Thyroid gland (tissue), 4 donors: ENCODE data around the gene CUEDC1. TPM values are rescaled to one million over a fixed set of nuclear protein-coding genes. Genes with fewer than 3 reads are reported as not detected.
A peak's percentile ranks its signal among the peaks of the same experiment; 100 is the strongest.
"Not testable (repeated sequence)": the region's sequence is repeated elsewhere in the genome, so short reads cannot be mapped to it uniquely, and the experiment has no call there.

Experiments
- DNase-seq, 2 donors: peaks; one replicate each; pipeline ENCODE4 v3.0.0-alpha.2; 2019
- H3K27ac ChIP-seq, 3 donors: fragments of 200-600 bp; sonication (generic); 1 replicate in 2 of 3; 2 replicates in 1 of 3; pipeline ENCODE4 v1.5.1; 2016 to 2019; ENCODE audit warnings: mild to moderate bottlenecking in 1 of 3, moderate library complexity in 1 of 3
- H3K27me3 ChIP-seq: fragments of 200-600 bp; sonication (generic); one replicate; pipeline ENCODE4 v1.5.1; 2019
- H3K36me3 ChIP-seq, 2 donors: fragments of 200-600 bp; sonication (generic); one replicate each; pipeline ENCODE4 v1.5.1; 2016 to 2019
- H3K4me1 ChIP-seq, 2 donors: fragments of 200-600 bp; sonication (generic); one replicate each; pipeline ENCODE4 v1.5.1; 2017 to 2019
- H3K4me3 ChIP-seq, 3 donors: fragments of 200-600 bp; sonication (generic); replicated peaks in 1 of 3; 1 replicate in 2 of 3; 2 replicates in 1 of 3; pipeline ENCODE4 v1.5.1; 2016; ENCODE audit warnings: mild to moderate bottlenecking in 1 of 3
- H3K9me3 ChIP-seq: fragments of 200-600 bp; sonication (generic); one replicate; pipeline ENCODE4 v1.5.1; 2017
- POLR2A ChIP-seq, 2 donors: fragments of 450-650 bp; IDR thresholded peaks; one replicate each; pipeline ENCODE4 v1.6.1; 2017; ENCODE audit warnings: antibody characterized with exemption in 2 of 2, mild to moderate bottlenecking in 2 of 2, moderate library complexity in 1 of 2
- WGBS, 2 donors: methylation state at CpG; one replicate each; pipeline ENCODE4 v1.1.5; 2017; 5-methylcytosine and 5-hydroxymethylcytosine counted together
- intact Hi-C: fragments of 100-400 bp; cut with DNase I; formaldehyde crosslinking; loops from one replicate; pipeline ENCODE4 v1.15.1; 2023
- total RNA-seq, 4 donors: library from RNA; depleted of rRNA; stranded (reverse); fragments of >200 nt; gene quantifications; one replicate each; pipeline ENCODE4 v1.2.3, GENCODE V29; 2016
- TF ChIP-seq, protein P1 (sequence below), 6 experiments: fragments of 200-600 bp in 3 of 6; fragments of 450-650 bp in 3 of 6; sonication (generic) in 3 of 6; IDR thresholded peaks; one replicate each; pipeline ENCODE4 v1.5.1; 2016 to 2019; ENCODE audit warnings: antibody characterized with exemption in 6 of 6, mild to moderate bottlenecking in 2 of 6, inconsistent platforms in 1 of 6, moderate library complexity in 1 of 6

Gene CUEDC1
- total RNA-seq, 4 donors from 2014 or later, result 25.6 to 32.3 (median 29.9) TPM

DNA sequence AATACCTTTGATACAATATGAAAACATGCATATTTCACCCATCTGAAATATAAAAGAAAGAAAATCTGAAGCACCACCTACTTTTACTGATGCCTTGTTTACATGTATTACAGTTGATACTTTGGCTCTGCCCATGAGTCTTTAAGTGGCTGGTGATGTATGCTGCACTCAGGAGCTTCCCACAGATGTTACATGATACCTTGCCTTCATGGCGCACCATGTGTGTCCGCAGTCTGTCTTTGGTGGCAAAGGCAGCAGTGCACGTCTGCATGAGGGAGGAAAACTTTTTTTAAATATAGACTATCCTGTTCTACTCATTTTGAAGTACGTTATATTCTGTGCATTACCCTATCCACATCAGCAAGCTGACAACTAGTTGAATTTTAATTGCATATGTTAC lies 25.3 kb upstream of the CUEDC1 start:
- TF ChIP-seq, protein P1, sequence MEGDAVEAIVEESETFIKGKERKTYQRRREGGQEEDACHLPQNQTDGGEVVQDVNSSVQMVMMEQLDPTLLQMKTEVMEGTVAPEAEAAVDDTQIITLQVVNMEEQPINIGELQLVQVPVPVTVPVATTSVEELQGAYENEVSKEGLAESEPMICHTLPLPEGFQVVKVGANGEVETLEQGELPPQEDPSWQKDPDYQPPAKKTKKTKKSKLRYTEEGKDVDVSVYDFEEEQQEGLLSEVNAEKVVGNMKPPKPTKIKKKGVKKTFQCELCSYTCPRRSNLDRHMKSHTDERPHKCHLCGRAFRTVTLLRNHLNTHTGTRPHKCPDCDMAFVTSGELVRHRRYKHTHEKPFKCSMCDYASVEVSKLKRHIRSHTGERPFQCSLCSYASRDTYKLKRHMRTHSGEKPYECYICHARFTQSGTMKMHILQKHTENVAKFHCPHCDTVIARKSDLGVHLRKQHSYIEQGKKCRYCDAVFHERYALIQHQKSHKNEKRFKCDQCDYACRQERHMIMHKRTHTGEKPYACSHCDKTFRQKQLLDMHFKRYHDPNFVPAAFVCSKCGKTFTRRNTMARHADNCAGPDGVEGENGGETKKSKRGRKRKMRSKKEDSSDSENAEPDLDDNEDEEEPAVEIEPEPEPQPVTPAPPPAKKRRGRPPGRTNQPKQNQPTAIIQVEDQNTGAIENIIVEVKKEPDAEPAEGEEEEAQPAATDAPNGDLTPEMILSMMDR (IDR thresholded peaks at IDR 0.05), result no peak
- TF ChIP-seq POLR2A (IDR thresholded peaks at IDR 0.05), result no peak
- Histone ChIP-seq H3K4me1 (peaks cover 31 to 40% of the 10 kb centered on the region in 2 donors), H3K27ac (no peak overlapping the region), H3K27me3 (no peaks in the 10 kb centered on the region), H3K36me3 (peaks cover 25 to 49% of the 10 kb centered on the region in 2 donors), H3K9me3 (no peaks in the 10 kb centered on the region), H3K4me3 (no peak overlapping the region)
- intact Hi-C loops, result no loop called here
- no peak for DNase-seq
- 92 to 95% methylated on average over 4 of the region's 4 CpGs for WGBS, 2 donors

GRCh38 chr17:57979076-57979475 lies 23.9 kb upstream of the CUEDC1 start:
- Histone ChIP-seq H3K27ac (no peak overlapping the region), H3K36me3 (peaks cover 35 to 60% of the 10 kb centered on the region in 2 donors), H3K4me1 (peaks cover 23 to 33% of the 10 kb centered on the region in 2 donors), H3K9me3 (no peaks in the 10 kb centered on the region), H3K27me3 (no peaks in the 10 kb centered on the region), H3K4me3 (no peak overlapping the region)
- intact Hi-C loops, result no loop called here
- WGBS, 2 donors, result 29 to 33% methylated on average over 1 of the region's 1 CpG
- TF ChIP-seq, protein P1 (IDR thresholded peaks at IDR 0.05), result no peak
- TF ChIP-seq POLR2A (IDR thresholded peaks at IDR 0.05), result no peak
- DNase-seq, result no peak

DNA sequence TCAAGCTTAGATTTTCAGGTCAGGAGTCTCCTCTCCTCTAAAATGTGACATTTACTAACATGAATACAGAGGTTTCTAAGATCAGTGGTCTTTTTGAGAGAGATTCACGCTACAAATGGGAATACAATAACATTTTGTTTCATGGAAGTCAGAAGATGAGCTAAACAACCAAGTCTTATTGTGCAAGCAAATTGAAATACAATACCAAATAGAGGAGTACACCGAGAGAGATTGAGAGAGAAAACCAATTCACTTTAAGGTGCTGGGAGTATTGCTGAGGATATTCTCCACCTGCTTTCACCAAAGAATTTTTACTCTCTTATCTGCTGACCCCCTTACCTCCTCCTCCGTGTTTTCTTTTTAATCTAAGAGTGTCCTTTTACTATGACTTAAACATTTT lies 21.4 kb upstream of the CUEDC1 start:
- H3K27ac ChIP-seq, result peak overlapping the region in 1 of 3 donors; percentile 23

GRCh38 chr17:57975044-57975443 lies 19.8 kb upstream of the CUEDC1 start:
- DNase-seq, result no peak
- intact Hi-C loops, result no loop called here
- 20 to 36% methylated on average over 1 of the region's 1 CpG for WGBS, 2 donors
- Histone ChIP-seq H3K27me3 (no peaks in the 10 kb centered on the region), H3K4me1 (peaks cover 11 to 13% of the 10 kb centered on the region in 2 donors), H3K27ac (peak overlapping the region in 1 of 3 donors; percentile 23), H3K4me3 (no peak overlapping the region), H3K36me3 (peaks cover 35 to 67% of the 10 kb centered on the region in 2 donors), H3K9me3 (no peaks in the 10 kb centered on the region)
- no peak for TF ChIP-seq POLR2A (IDR thresholded peaks at IDR 0.05)
- TF ChIP-seq, protein P1 (IDR thresholded peaks at IDR 0.05), result no peak

More for the DNA sequence above, 21.4 kb upstream of the CUEDC1 start:
- no peaks in the 10 kb centered on the region for H3K9me3 ChIP-seq
- intact Hi-C loops, result no loop called here
- no peak overlapping the region for H3K4me3 ChIP-seq
- TF ChIP-seq POLR2A (IDR thresholded peaks at IDR 0.05), result no peak
- TF ChIP-seq, protein P1 (IDR thresholded peaks at IDR 0.05), result no peak
- H3K27me3 ChIP-seq, result no peaks in the 10 kb centered on the region
- peaks cover 35 to 77% of the 10 kb centered on the region in 2 donors for H3K36me3 ChIP-seq
- 84 to 89% methylated on average over 3 of the region's 3 CpGs for WGBS, 2 donors
- DNase-seq, result no peak
- peaks cover 11 to 13% of the 10 kb centered on the region in 2 donors for H3K4me1 ChIP-seq

DNA sequence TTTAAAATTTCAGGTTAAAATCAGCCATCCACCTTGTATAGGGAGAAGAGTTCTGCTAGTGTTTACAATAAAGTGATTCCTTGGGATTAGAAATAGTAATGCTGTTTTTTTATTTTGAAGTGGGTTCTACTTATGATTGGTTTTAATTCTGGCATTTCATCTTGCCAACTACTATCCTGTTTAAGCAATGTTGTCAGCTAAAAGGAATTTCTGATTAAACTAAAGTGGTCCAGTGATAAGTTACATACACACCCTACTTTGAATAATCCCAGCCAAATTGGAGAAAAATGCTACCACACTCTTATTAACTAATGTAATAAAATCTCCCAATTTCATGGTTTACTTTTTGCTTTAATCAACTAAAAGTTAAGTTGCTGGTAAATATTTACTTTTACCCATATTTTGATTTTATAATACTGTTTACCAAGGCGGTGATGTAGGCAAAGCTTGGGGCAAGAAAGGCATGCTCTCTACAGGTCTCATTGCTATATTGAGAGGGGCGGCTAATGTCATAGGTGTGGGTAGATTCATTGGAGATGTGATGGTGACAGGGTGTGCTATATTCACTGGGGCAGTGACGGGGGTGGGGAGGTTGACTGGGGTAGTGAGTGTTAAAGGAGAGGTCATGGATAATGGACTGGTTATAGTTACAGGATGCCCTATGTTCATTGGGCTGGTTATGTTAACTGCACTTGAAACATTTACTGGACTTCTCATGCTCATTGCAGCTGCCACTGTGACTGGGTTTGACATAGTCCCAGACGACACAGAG lies 19.0 kb upstream of the CUEDC1 start:
- H3K9me3 ChIP-seq, DNase-seq, intact Hi-C loops, H3K27me3 ChIP-seq, H3K4me3 ChIP-seq, H3K27ac ChIP-seq: not testable (repeated sequence)
- H3K4me1 ChIP-seq, result peaks cover 11 to 13% of the 10 kb centered on the region in 2 donors
- H3K36me3 ChIP-seq, result peaks cover 35 to 62% of the 10 kb centered on the region in 2 donors
- WGBS, 2 donors, result 94% methylated on average over 4 of the region's 4 CpGs
